ENCODE measurements around the gene PCBP3. TPM values are rescaled to one million over a fixed set of nuclear protein-coding genes. Genes with fewer than 3 reads are reported as not detected.

The PCBP3 gene
- total RNA-seq, 1 donor from 2014 or later, result not detected

DNA sequence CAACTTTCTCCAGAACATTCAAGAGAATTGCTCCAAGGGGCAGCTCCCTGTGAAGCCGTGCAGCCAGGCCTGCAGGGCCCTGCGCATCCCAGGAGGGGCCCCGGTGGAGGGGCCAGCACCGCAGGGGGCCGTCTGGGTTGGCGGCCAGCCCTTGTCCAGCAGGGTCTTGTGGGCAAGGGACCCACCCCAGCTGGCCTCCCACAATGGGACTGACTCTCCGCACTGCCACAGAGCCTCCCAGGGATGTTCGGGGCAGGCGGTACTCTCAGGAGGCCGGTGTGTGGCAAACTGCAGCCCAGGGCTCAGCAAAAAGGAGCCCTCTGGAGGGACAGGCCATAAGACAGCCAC lies 269.9 kb downstream of the PCBP3 start:
- Mint-ChIP-seq H3K4me1 (no peaks in the 10 kb centered on the region), H3K36me3 (ENCODE audit: low read depth) (no peaks in the 10 kb centered on the region), H3K27ac (no peak overlapping the region), H3K9me3 (no peaks in the 10 kb centered on the region), H3K4me3 (no peak overlapping the region), H3K27me3 (no peaks in the 10 kb centered on the region)
- ChIA-PET POLR2A (no interaction called here), CTCF (no interaction called here)
- intact Hi-C loops (cut with micrococcal nuclease), result no loop called here
- ATAC-seq (ENCODE audit: low read depth) (no peak), DNase-seq (no peak)
- TF ChIP-seq, protein P1, sequence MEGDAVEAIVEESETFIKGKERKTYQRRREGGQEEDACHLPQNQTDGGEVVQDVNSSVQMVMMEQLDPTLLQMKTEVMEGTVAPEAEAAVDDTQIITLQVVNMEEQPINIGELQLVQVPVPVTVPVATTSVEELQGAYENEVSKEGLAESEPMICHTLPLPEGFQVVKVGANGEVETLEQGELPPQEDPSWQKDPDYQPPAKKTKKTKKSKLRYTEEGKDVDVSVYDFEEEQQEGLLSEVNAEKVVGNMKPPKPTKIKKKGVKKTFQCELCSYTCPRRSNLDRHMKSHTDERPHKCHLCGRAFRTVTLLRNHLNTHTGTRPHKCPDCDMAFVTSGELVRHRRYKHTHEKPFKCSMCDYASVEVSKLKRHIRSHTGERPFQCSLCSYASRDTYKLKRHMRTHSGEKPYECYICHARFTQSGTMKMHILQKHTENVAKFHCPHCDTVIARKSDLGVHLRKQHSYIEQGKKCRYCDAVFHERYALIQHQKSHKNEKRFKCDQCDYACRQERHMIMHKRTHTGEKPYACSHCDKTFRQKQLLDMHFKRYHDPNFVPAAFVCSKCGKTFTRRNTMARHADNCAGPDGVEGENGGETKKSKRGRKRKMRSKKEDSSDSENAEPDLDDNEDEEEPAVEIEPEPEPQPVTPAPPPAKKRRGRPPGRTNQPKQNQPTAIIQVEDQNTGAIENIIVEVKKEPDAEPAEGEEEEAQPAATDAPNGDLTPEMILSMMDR (IDR thresholded peaks at IDR 0.05), result no peak

GRCh38 chr21:45913886-45914285 lies 270.4 kb downstream of the PCBP3 start:
- ATAC-seq (ENCODE audit: low read depth) (no peak), DNase-seq (no peak)
- no peaks in the 10 kb centered on the region for H3K4me1 Mint-ChIP-seq
- ChIA-PET POLR2A (no interaction called here), CTCF (no interaction called here)
- H3K36me3 Mint-ChIP-seq (ENCODE audit: low read depth), result no peaks in the 10 kb centered on the region
- no peaks in the 10 kb centered on the region for H3K27me3 Mint-ChIP-seq
- H3K27ac Mint-ChIP-seq, result no peak overlapping the region
- intact Hi-C loops (cut with micrococcal nuclease), result no loop called here
- H3K4me3 Mint-ChIP-seq, result no peak overlapping the region
- no peaks in the 10 kb centered on the region for H3K9me3 Mint-ChIP-seq
- TF ChIP-seq, protein P1 (IDR thresholded peaks at IDR 0.05), result no peak

- no peak for DNase-seq
- no peaks in the 10 kb centered on the region for H3K36me3 Mint-ChIP-seq (ENCODE audit: low read depth)
- CTCF ChIA-PET, result no interaction called here
- intact Hi-C loops (cut with micrococcal nuclease), result no loop called here
- H3K9me3 Mint-ChIP-seq, result no peaks in the 10 kb centered on the region
- H3K4me1 Mint-ChIP-seq, result peaks cover 2% of the 10 kb centered on the region
- POLR2A ChIA-PET, result no interaction called here
- no peak overlapping the region for H3K27ac Mint-ChIP-seq
- no peaks in the 10 kb centered on the region for H3K27me3 Mint-ChIP-seq
- H3K4me3 Mint-ChIP-seq, result no peak overlapping the region
- TF ChIP-seq, protein P1 (IDR thresholded peaks at IDR 0.05), result no peak
- no peak for ATAC-seq (ENCODE audit: low read depth)
These were observed 270.9 kb downstream of the PCBP3 start for GRCh38 chr21:45914321-45914845.

GRCh38 chr21:45916011-45916840 lies 272.7 kb downstream of the PCBP3 start:
- Mint-ChIP-seq H3K27me3 (no peaks in the 10 kb centered on the region), H3K27ac (no peak overlapping the region), H3K4me3 (no peak overlapping the region), H3K36me3 (ENCODE audit: low read depth) (no peaks in the 10 kb centered on the region), H3K9me3 (no peaks in the 10 kb centered on the region), H3K4me1 (peaks cover 2% of the 10 kb centered on the region)
- TF ChIP-seq, protein P1 (IDR thresholded peaks at IDR 0.05), result no peak
- ChIA-PET CTCF (no interaction called here), POLR2A (no interaction called here)
- no peak for DNase-seq
- ATAC-seq (ENCODE audit: low read depth), result no peak
- intact Hi-C loops (cut with micrococcal nuclease), result no loop called here

- no peaks in the 10 kb centered on the region for H3K9me3 Mint-ChIP-seq
- peaks cover 2% of the 10 kb centered on the region for H3K4me1 Mint-ChIP-seq
- no peaks in the 10 kb centered on the region for H3K27me3 Mint-ChIP-seq
- no peaks in the 10 kb centered on the region for H3K36me3 Mint-ChIP-seq (ENCODE audit: low read depth)
- ATAC-seq (ENCODE audit: low read depth), result no peak
- POLR2A ChIA-PET, result no interaction called here
- intact Hi-C loops (cut with micrococcal nuclease), result no loop called here
- peak overlapping the region; percentile 35 for H3K27ac Mint-ChIP-seq
- H3K4me3 Mint-ChIP-seq, result no peak overlapping the region
- TF ChIP-seq, protein P1 (IDR thresholded peaks at IDR 0.05), result no peak
- CTCF ChIA-PET, result no interaction called here
- DNase-seq, result no peak
These were observed 273.7 kb downstream of the PCBP3 start for GRCh38 chr21:45917241-45917640.
